HS-27A (cell line): ENCODE data around the gene MARK1.
"Not testable (repeated sequence)": the region's sequence is repeated elsewhere in the genome, so short reads cannot be mapped to it uniquely, and the experiment has no call there.

Experiments
- DNase-seq: peaks from one replicate; pipeline ENCODE4 v3.0.0-alpha.2; 2012; ENCODE audit warnings: low read depth, missing footprints

MARK1 gene

GRCh38 chr1:220628431-220628830 lies 100.5 kb downstream of the MARK1 start:
- DNase-seq = no peak

GRCh38 chr1:220631238-220631815 lies 103.4 kb downstream of the MARK1 start:
- no peak for DNase-seq

DNA sequence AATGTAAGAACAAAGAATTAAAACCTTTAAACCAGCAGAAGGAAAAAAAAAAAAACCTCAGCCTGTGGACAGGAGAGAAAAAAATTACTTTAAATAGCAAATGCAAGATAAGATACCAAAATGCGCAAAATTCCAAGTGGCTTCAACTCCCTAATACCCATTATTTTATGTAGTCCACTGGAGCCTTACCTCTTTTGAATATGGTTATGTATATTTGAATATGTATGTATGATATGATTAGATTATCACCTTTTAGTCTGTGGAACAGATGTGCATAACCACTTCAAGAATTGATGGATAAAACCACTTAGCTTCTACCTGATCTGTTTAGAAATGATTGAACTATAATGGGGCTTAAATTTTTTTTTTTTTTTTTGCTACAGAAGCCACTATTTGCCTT lies 109.8 kb downstream of the MARK1 start:
- DNase-seq = no peak

DNA sequence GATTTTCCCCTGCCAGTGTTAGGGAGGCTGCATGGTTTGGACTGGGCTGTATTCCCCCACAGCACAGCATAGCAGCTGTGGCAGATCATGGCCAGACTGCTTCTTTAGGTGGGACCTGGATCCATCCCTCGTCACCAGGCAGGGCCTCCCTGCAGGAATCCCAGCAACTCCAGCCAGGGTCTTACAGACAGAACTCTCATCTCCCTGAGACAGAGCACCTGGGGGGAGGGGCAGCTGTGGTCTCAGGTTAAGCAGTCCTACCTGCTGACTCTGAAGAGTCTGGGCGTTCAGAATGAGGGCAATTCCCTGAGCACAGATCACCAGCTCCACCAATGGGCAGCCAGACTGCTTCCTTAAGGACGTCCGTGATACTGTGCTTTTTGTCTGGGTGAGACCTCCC lies 114.3 kb downstream of the MARK1 start:
- DNase-seq = no peak

DNA sequence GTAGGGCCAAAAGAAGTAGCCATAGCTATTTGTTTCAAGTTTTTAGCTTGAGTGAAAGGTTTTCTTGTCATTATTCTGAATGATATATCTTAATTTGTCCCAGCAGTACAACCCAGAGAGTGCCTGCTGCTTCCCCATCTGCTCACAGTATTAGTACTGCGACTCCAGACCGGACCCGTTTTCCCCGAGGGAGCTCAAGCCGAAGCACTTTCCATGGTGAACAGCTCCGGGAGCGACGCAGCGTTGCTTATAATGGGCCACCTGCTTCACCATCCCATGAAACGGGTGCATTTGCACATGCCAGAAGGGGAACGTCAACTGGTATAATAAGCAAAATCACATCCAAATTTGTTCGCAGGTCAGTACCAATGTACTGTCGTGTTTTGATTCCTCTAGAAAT lies 125.1 kb downstream of the MARK1 start:
- no peak for DNase-seq

- no peak for DNase-seq
These were observed 127.6 kb downstream of the MARK1 start for GRCh38 chr1:220655509-220655908.

DNA sequence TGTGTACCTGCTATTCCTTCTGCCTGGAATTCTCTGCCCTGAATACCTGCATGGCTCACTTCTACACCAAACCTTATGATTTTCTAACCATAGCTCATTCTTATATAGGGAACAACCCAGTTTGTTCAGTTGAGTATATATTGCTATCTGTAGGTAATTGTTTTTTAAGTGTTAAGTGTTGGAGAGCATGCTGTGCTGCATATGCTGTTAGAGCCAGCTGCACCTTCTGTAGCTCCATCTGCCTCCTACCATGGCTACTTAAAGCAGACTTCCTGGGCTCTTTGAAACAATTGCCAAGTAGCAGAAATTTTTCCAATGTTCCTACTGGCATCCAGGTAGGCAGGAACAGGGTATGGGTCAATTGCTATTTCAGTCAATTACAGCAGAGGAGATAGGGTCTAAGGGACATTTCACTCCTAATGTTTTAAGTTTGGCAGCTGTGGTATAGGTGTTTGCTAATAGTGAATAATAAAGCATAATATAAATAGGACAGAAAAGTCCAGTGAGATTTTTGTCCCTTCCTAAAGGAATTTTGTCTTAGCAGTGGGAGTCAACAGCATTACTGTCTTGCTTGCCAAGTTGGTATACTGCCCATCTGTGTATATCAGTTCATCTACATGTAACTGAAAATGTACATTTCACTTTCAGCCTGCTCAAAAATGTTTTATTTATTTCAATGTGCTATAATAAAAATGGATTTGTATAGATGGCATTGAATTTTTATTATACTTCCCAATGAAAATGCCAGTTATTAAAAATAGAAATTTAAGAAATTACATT lies 128.2 kb downstream of the MARK1 start:
- no peak for DNase-seq

DNA sequence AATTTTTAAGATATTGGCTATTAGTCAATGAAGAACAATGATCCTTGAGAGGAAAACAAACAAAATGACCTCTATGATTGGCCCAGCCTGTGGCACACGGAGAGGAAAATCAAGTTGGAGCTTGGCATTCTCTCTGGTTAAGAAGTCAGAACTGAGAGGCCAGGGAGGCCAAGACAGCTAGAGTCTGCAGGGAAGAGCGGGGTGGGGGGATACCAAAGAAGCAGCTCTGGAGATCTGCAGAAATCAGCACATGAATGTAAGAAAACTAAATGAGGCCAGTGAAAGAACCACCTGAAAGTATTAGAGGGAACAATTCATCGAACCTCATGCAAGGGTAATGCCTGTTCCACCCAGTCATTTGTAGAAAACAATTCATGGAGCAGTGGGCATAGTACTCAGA lies 138.4 kb downstream of the MARK1 start:
- no peak for DNase-seq

- DNase-seq = no peak
These were observed 141.1 kb downstream of the MARK1 start for GRCh38 chr1:220669005-220669404.

GRCh38 chr1:220670365-220670764 lies 142.4 kb downstream of the MARK1 start:
- DNase-seq = no peak

DNA sequence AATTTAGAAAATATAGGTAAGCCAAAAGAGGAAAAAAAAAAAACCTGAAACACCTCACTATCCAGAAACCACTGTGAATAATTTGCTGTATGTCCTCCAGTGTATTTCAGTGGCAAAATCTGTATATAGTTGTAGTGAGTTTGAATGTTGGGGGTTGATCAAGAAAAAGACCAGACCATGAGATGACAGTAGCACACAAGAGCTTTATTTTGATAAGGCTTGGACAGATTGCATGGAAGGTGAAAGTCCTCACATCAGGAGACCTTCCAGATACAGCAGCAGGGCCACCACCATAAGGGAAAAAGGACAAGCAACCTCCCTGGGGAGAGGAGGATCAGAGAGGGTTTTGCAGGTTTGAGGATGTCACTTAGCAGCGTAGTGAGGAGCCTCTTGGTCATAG lies 146.0 kb downstream of the MARK1 start:
- DNase-seq = no peak

- no peak for DNase-seq
These were observed 149.3 kb downstream of the MARK1 start for GRCh38 chr1:220677251-220677650.

DNA sequence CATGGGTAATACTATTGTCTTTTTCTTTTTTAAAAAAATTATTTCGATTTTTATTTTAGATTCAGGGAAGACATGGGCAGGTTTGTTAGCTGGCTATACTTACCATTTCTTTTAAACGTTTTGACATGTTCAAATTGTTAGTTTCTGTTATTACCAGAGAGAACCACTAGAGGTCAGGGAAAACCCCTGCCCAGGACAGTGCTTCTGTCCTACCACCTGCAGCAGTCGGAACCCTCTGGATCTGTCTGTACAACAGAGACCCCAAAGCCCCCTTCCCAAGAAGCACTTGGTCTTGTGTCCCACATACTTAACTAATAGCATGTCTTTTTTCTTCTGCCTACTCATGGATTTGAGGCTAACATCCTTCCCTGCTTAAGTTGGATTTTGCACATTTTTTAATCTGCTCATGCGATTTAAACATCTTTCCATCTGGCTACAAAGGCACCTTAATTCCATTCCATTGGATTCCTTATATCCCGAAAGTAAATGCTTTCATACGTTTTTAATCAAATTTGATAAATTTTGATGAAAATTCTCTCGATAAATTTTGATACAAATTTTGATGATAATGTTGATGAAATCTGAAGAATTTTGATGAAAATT lies 152.2 kb downstream of the MARK1 start:
- DNase-seq = peak; percentile 3

- no peak for DNase-seq
These were observed 153.4 kb downstream of the MARK1 start for GRCh38 chr1:220681220-220681880.

GRCh38 chr1:220682901-220683576 lies 155.1 kb downstream of the MARK1 start:
- no peak for DNase-seq

DNA sequence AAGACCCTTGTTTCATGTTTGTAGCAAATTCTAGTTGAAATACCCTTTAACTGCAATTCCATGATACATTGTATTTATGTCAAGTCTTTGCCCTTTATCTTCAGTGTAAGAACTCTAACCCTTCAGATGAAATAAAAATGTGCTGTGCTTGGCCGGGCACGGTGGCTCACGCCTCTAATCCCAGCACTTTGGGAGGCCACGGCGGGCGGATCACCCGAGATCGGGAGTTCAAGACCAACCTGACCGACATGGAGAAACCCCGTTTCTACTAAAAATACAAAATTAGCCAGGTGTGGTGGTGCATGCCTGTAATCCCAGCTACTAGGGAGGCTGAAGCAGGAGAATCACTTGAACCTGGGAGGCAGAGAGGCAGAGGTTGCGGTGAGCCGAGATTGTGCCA lies 155.8 kb downstream of the MARK1 start:
- not testable (repeated sequence) for DNase-seq

DNA sequence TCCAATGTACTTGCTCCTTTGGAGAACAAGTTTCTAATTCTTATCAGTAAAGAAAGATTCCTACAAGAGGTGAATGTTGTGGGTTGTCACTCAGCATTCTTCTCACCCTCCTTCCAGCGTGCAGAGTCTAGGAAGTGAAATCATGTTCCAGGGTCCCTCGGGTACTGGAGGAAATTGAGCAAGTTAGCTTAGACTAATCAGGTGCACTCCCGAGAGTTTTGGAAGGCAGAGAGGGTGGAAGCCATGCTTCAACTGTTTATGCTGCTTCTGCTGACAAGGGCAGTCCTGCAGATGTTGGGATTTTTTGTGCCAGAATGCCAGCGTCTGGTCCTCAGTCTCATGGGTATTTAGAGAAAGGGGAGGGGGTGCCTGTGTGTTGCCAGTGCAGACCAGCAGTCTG lies 157.0 kb downstream of the MARK1 start:
- no peak for DNase-seq

DNA sequence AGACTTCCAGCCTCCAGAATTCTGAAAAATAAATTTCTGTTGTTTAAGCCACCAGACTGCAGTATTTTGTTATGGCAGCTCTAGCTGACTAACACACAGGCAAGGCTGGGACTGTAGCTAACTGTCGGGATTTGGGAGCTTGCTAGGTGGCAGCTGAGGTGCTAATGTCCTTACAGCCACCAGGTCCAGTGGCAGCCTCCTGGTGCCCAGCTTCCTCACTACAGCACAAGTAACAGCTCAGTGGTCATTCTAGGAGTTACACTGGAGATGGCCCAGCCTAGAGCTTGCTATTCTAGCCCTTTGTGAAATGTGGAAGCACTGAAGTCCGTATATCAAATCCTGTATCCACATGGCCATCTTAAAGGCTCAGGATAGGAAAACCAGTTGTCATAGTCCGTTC lies 157.9 kb downstream of the MARK1 start:
- no peak for DNase-seq

DNA sequence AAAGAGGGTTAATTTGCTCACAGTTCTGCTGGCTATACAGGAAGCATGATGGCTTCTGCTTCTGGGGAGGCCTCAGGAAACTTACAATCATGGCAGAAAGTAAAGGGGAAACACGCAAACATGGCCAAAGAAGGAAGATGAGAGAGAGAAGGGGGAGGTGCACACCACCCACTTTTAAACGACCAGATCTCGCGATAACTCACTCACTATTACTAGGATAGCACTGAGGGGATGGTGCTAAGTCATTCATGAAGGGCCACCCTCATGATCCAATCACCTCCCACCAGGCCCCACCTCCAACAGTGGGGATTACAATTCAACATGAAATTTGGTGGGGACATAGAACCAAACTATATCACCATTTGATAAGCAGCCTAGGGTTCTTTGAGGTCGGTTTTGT lies 159.9 kb downstream of the MARK1 start:
- no peak for DNase-seq

- no peak for DNase-seq
These were observed 161.7 kb downstream of the MARK1 start for GRCh38 chr1:220689666-220690065.

DNA sequence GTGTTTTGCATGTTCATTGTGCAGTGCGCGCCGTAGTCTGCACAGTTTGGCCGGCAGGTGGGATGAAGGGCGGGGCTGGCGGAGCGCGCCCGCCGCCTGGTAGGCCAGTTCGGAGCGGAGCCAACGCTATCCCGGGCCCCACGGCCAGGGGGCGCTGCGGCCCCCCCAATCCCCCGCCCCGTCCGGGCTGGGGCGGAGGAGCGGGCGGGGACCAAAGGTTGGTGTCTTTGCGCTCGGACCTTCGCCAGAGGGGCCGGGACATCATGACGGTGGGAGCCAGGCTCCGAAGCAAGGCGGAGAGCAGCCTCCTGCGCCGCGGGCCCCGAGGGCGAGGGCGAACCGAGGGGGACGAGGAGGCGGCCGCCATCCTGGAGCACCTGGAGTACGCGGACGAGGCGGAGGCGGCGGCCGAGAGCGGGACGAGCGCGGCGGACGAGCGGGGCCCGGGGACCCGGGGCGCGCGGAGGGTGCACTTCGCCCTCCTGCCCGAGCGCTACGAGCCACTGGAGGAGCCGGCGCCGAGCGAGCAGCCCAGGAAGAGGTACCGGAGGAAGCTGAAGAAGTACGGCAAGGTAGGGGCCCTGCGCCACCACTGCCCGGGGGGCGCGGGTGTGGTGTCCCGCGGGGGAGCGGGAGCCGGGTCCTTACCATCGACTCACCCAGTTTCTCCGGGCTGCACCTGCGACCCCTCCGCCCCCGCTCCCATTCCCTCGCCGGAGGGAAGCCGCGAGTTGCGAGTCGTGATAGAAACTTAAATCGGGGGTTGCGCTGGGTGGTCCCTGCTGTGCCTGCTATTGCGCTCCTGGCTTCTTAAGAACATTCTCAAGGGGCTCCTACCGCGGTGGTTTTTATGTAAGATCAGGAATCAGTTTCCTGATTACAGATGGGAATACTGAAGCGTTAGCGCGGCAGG lies 162.5 kb downstream of the MARK1 start, which contains the start of gene C1orf115:
Gene C1orf115 (plus strand): TSS at position 224 of the 913 bp plus-strand sequence. CDS start 40 bp downstream, at position 264.
- DNase-seq = no peak
